D721Med (cell line): ENCODE data around the gene TRIM42.

Experiments
- DNase-seq: peaks from one replicate; pipeline ENCODE4 v3.0.0; 2011; ENCODE audit warnings: low spot score; ENCODE audit not compliant: insufficient read length
- FAIRE-seq: peaks from 2 replicates; lab custom pipeline; 2011; peaks lifted over from hg19 to GRCh38; lab: Jason Lieb, UNC
- TF ChIP-seq, protein P1 (sequence below): IDR thresholded peaks from 2 replicates; pipeline ENCODE4 v1.5.1; 2012; ENCODE audit warnings: mild to moderate bottlenecking, control low read depth; ENCODE audit not compliant: insufficient read depth; ENCODE audit errors: missing control alignments

The TRIM42 gene

DNA sequence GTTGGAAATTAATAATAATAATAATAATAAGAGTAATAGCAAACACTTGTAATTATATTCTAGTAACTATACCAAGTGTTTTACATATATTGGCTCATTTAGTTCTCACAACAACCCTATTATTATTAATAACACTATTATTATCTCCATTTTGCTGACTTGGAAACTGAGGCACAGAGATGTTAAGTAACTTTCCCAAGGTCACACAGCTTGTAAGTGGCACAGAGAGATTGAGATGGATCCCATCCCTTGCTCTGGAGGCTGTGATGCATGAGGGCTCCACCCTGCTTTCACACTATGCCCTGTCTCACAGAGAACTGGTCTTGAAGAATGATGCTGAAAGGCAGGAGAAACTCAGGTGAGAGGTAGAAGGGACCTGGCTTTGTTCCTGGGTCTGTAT, 31.9 kb downstream of the TRIM42 start:
- no peak for FAIRE-seq
- no peak for DNase-seq
- TF ChIP-seq, protein P1, sequence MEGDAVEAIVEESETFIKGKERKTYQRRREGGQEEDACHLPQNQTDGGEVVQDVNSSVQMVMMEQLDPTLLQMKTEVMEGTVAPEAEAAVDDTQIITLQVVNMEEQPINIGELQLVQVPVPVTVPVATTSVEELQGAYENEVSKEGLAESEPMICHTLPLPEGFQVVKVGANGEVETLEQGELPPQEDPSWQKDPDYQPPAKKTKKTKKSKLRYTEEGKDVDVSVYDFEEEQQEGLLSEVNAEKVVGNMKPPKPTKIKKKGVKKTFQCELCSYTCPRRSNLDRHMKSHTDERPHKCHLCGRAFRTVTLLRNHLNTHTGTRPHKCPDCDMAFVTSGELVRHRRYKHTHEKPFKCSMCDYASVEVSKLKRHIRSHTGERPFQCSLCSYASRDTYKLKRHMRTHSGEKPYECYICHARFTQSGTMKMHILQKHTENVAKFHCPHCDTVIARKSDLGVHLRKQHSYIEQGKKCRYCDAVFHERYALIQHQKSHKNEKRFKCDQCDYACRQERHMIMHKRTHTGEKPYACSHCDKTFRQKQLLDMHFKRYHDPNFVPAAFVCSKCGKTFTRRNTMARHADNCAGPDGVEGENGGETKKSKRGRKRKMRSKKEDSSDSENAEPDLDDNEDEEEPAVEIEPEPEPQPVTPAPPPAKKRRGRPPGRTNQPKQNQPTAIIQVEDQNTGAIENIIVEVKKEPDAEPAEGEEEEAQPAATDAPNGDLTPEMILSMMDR: no peak

GRCh38 chr3:140710711-140711389, 33.0 kb downstream of the TRIM42 start:
- DNase-seq (no peak), FAIRE-seq (no peak)
- TF ChIP-seq, protein P1: no peak

- DNase-seq (no peak), FAIRE-seq (no peak)
- TF ChIP-seq, protein P1: no peak
These were observed 33.6 kb downstream of the TRIM42 start for GRCh38 chr3:140711390-140712035.

DNA sequence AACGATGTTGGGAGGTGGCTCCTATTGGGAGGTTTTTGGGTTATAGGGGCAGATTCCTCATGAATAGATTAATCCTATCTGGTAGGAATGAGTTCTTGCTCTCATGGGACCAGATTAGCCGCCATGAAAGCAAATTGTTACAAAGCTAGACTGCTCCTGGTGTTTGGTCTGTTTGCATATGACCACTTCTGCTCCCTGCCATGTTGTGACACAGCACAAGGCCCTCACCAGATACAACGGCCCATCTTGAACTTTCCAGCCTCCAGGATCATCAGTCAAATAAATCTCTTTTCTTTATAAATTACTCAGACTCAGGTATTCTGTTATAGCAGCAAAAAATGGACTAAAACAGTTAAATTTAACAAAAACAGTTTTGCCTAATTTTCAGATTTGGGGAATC, 34.4 kb downstream of the TRIM42 start:
- DNase-seq: no peak
- TF ChIP-seq, protein P1: no peak
- FAIRE-seq: no peak

GRCh38 chr3:140715035-140715434, 37.2 kb downstream of the TRIM42 start:
- no peak for FAIRE-seq
- TF ChIP-seq, protein P1: no peak
- no peak for DNase-seq

DNA sequence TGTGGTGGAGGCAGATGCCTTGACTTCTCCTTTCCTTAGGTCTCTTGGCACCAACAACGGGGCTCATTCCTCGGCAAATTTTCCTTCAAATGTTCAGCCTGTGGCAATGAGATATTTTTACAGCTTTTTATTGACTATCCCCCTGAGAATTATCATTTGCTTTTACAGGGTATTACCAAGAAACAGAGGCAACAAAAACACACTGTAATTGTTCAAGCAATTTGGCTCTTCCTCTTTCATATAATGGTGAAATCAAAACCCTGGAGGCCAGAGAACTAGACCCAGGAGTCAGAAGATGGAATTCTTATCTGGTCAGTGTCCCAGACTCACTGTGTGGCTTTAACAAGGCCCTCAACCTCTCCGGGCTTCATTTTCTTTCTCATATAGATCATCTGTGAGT, 40.1 kb downstream of the TRIM42 start:
- FAIRE-seq (no peak), DNase-seq (no peak)
- TF ChIP-seq, protein P1: no peak

DNA sequence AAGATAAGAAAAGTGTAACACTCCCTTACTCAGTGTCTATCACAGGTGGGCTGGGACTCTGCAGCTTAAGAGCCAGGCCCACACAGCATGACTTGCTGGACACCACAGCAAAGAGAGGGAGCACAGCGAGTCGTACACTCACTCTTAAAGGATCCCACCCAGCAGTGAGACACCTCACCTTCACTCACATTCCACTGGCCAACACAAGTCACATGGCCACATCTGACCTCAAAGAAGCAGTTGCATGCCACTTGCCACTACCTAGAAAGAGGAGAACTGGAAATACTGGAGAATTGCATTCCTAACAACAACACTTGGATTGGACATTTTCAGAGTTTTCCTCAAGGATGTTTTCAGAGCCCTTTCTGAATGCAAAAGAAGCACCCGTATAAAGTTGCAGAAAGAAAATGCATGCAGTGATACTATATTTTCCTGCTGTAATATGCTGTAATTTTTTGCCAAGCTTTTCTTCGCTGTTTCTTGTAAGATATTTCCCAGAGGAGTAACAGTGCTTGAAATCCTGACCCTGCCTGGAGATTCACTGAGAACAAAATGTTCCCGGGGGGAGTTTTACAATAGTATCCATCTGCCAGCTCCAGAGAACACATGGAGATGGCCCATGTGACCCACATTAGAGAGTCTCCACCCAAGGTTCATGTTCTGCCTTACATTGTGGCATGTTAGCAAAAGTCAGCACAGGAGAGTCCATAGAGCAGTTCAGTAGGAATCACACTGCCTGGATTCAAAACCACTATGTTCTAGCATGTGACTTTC, 42.2 kb downstream of the TRIM42 start:
- no peak for FAIRE-seq
- TF ChIP-seq, protein P1: no peak
- no peak for DNase-seq
